ENCODE measurements around the gene LRRTM4.
A peak's percentile ranks its signal among the peaks of the same experiment; 100 is the strongest.

GRCh38 chr2:77007686-77008085 lies 514.5 kb downstream of the LRRTM4 start:
- no peak for TF ChIP-seq SIN3A (IDR thresholded peaks at IDR 0.05; ENCODE audit: borderline replicate concordance, insufficient read depth, low read length)
- TF ChIP-seq POLR2AphosphoS5 (IDR thresholded peaks at IDR 0.05; ENCODE audit: low read depth, low read length) = peak; percentile 32; the same call in 1 of the 2 replicates
- TF ChIP-seq REST (IDR thresholded peaks at IDR 0.05; ENCODE audit: insufficient read depth in 1 of 2, low read depth in 2 of 2, low read length in 2 of 2) = no peak
